ENCODE results near the gene TSPAN11.
"Not testable (repeated sequence)": the region's sequence is repeated elsewhere in the genome, so short reads cannot be mapped to it uniquely, and the experiment has no call there.

Gene TSPAN11

DNA sequence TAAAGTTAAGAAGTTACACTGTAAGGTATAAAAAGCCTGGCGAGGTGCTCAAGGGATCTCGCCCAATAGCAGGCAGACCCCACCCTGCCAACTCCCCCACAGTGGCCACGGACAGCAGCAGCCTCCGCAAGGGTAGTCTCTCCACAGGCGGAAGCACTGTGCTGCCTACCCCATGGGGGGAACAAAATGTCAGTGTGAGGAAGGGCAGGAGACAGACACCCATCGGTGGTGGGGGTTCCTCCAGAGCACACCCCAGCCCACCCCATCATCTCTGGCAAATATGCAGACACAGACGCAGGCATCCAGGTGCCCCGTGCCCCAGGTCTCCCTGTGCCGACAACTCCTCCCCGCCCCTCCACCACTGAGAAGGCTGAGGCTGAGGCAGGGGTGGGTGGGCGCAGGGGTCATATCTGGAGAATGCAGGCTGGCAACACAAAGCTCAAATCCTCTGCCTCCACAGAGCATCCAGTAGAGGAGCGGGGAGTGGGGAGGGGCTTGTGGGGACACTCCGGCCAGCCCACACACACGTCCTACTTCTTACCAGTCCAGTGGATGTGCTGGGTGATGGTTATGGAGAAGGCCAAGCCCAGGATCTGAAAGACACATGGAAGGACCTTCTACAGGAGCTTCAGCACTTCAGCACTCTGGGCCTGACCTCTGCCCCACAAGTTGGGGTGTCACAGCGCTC, 78.9 kb downstream of the TSPAN11 start:
- no peak for DNase-seq

DNA sequence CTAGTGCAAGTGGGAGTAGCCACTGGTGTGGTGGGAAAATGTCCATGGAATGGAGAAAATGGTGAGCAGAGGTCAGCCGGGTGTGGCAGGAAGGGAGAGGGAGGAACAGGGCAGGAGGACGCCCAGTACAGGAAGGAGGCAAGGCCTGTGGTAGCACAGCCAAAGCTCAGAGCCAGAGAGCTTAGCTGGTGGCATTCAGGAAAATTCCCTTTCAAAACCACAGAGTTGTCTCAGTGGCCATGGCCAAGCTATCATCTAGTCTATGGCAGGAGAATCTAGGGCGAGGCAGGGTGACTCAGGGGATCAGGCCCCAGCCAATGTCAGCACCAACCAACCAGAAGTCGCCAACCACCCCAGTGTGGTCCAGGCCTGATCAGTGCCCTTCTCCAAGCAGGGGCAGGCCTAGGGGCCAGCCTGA, 79.4 kb downstream of the TSPAN11 start:
- no peak for DNase-seq

DNA sequence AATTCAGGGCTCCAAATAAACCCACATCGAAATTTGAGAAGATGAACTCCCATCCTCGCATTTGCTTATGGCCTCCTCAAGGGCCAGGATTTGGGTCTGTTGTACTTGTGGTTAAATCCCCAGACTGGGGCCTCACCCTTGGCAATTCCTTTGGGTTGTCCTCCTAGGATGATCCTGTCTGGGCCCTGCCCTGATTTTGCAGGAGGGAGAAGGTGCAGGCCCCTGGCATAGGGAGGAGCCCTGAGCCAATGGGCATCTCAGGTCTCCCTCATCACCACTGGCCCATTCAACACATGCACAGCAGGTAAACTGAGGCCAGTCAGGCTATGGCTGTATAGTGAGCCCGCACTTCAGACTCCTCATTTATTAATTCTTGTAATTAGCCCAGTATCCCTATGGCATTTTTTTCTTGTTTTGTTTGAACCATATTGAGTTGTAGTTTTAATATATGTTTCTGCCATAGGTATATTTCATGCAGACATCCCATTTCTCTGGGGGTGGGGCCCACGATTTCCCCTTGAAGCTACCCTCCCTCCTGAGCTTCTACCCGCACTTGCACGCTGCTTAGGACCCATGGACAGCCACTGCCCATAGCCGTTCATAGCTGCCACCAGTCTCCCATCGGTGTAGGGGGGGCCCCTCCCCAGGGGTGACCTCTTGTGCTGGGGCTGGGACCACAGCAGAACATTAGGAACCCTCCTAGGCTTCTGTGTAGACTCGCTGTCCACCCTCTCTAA, 80.0 kb downstream of the TSPAN11 start:
- DNase-seq, result no peak

DNA sequence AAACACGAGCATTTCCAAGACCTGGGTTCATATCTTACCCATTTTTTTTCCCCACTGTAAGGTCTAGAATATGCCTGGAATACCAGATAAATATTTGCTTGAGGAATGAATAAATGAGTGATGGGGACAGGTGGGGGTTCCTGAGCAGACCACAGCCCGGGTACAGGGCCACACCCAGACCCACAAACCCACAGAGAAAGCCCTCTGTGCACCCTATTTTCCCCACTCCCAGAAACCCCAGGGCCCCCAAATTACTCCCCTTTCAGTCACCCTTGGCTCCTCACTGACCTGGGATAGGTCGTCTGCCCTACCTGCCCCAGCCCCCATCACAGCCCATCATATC, 80.6 kb downstream of the TSPAN11 start:
- no peak for DNase-seq

DNA sequence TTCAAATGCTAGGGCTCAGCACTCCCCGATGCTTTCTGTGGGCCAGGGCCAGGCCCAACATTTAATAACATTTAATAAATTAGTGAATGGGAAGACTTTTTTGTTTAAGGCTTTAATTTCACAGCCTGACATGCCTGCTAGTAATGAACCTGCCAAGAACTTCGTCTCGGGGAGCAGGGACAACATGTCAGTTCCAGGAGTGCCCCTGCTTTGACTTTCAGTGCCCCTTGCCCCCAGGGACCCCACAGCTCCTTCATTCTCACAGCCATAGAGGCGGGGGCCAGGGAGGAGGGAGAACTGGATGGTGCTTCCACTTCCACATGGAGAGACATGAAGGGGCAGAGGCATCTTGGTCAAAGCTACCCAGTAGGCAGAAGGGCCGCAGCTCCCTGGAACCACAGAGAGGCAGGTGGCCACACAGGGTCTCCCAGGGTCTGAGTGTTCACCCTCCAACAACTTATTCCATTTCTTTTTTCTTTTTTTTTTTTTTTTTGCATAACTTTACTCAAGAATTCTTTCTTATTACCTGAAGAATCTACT, 81.2 kb downstream of the TSPAN11 start:
- no peak for DNase-seq

DNA sequence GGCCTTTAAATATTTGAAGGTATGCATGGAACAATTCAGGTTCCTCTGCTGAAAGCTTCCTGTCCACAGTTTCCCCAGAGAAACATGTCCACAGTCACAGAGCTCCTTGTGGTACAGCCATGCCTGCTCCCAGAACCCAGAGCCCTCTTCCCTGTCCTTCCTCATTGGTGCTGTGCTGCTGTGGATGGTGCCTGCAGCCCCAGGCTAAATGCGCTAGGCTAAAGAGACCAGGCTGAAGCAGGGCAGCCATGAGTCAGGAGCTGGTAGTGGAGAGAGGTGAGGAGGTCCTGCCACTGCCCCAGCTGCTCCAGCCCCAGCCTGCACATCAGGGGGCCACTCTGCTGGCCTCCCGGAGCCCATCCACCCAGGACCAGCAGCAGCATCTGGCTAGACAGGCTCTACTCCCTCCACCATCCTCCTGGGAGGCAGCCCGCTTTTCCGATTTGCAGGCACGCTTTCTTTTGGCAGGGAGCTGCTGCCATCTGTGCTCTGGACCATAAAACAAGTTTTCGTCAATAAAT, 81.8 kb downstream of the TSPAN11 start:
- no peak for DNase-seq

DNA sequence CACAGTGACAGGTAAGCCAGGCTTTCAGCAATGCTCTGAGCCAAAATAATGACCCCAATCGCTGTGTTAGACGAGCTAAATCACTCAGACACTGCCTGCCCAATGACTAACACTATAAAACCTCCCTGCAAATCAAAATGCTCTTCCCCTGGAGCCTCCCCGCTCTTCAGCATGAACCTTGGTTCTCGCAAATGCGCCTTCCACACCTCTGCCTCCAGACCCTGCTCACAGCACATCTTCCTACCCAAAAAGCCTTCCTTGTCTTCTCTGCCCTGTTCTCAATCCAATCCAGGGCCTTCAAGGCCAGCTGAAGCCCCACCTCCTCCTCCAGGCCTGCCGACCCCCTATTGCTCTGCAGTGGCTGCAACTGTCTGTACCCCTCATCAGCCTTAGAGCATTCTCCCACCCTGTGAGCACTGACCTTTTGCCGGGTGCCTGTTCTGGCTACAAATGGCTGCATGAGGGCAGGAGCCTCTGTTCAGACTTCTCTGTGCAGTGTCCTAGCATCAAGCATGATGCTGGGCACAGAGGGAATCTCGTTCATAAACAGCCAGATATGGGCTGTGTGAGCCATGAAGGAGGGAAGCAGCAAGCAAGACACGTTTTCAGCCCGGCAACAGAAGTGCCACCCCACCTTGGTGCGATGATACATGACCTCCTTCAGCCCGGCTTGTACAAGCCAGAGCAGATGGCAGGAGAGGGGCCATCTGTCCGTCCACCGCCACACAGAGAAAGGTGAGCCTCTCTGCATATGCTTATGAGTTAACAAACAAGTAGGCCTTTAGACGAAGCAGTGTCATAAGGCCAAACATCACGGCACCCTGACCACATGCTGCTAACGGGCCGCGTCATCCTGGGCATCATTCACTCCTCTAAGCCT, 82.7 kb downstream of the TSPAN11 start:
- DNase-seq, result no peak

DNA sequence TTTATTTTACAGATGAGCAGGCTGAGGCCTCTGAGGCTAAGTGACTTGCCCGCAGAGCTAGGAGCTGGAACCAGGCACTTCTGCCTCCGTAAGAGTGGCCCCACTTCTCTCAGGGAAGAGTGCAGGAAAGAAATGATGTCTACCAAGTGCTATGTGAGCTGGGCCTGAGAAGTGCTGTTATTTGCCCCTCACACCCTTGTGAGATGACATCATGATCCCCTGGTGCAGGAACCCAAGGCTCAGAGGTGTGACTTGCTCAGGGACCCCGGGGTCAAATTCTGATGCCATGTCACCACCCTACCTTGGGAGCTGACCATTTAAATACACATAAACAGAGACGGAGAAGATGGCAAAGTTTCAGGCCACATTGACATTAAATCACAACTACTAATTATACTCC, 83.4 kb downstream of the TSPAN11 start:
- DNase-seq, result no peak

DNA sequence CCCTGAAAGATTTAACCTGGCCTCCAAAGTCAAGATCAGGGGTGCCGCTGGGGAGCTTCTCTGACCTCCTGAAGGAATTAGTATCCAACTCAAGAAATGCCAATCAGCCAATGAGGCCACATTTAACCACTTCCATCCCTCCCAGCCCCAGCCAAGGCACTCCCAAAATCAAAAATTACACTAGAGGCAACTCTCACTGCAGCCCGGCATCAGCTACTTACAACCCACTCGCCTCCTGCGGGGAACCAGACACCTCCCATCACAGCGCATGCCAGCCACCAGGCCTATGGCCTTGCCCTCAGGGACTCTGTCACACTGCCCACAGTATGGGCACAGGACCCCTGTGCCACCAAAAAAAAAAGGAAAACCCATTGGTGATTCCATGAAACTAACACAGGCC, 84.8 kb downstream of the TSPAN11 start:
- no peak for DNase-seq

DNA sequence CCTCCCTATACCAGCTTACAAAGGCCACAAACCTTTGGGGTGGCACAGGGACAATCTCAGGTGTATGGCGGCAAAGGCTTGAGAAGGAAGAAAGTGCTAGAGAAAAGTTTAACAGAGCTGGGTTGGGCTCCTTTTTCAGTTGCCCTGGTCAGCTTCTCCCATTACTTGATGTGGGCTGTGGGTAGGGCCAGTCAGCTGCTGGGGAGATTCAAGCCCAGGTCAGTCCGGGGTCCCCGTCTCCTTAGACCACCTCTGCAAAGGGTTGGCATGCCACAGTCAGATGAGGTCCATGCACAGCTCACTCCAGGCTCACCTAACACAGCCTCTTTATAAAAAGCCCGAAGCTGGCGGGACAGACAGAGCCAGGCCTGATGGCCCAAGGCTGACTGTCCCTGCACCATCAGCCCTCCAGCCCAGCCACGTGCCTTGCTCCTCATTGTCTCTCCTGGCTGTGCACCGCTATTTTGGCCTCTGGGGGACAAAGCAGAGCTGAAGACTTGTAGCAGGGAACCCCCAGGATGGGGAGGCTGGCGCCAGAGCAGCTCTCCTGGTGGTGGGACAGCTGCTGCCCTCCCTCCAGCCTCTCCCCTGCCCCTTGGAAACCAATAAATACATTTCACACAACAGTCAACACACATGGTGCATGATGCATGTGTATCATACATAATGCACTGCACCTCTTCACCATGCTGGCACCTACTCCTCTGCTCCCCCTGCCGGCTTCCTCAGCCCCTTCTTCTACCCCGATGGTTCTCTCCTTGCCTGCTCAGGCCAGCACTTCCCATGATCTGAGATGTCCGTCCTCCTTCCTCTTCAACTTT, 85.4 kb downstream of the TSPAN11 start:
- DNase-seq, result no peak

DNA sequence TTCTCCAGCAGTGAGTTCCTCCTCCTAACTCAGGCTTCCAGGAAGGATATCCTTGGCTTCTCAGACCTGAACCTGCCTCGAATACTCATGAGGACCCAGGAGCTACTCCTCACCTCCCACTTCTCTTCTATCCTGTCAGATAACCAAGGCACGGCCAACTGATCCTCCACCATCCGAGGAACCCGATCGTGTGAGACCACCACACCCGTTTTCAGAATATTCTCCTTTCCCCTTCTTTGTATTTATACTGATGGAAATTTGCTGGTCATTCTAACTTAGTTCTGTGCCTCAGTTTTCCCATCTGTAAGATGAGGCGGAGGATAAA, 86.0 kb downstream of the TSPAN11 start:
- DNase-seq, result not testable (repeated sequence)

DNA sequence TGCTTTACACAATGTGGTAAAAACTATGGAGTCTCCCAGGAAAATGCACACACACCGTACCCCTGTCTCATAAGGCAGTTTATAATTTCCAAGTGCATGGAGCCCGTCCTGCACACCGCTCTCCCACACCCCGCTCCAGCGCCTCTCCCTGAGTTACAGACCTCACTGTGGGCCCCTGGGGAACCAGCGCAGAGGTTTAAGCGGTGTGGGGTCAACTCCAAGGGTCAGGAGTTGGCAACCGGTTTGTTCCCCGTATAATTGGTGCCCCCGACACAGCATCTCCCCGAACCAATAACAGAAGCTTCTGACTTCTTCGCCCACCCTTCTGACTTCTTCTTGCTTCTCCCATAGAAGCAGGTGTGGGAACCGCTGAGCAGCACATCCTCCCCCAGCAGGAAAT, 88.7 kb downstream of the TSPAN11 start:
- no peak for DNase-seq

DNA sequence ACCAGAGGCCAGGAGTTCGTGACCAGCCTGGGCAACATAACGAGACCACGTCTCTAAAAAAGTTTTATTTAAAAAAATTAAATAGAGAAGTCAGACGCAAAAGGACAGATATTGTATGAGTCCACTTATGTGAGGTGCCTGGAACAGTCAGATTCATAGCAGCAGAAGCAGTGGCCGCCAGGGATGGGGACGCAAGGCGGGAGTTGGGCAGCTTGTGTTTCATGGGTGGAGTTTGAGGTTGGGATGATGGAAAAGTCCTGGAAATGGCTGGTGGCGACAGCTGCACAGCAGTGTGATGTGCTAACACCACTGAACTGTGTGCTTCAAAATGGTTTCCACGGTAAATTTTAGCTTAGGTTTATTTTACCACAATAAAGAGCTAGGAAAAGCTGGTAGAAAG, 89.5 kb downstream of the TSPAN11 start:
- DNase-seq, result no peak

DNA sequence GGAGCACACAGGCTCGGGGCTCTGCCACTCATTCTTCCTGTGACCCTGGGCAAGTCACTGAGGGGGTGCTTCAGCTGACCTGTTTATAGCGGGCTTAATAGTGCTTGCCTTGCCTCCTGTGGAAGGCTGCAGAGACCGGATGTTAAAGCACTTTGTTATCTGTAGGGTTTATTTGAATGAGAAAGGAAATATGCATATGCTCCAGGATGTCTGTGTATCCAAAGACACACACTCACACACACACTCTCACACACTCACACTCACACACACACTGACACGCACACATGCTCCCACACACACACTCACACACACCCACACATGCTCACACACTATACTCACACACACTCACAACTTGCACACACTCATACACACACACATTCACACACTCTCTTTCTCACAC, 91.0 kb downstream of the TSPAN11 start:
- no peak for DNase-seq

DNA sequence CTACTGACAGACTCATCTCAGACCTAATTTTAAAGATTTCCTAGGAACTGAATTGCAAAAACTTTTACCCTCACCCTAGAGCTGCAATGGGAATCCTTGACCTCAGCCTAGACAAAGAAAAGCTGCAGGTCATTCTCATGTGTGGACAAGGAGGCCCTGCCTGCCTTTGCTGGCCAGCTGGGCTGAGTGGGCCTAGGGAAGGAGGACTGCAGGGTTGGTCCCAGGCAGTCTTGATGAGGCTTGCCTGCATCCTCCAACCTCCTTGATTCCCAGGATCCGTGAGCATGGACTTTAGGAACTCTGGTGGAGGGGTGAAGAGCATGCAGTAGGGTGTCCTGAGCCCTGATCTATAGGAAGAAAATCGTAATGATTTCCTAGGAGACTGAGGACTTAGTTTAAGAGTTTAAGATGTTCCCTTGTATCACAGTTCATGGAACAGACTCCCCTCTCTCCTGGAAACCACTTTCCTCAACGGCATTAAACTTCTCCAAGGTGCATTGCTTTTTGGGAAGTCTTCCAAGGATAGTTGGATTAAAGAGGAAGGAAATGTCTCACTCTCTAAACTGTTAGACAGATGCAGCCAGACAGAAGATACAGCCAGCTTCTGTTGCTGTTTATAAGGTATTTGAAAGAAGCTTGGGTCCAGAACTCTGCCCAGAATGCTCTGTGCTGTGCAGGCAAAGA, 91.7 kb downstream of the TSPAN11 start:
- no peak for DNase-seq

DNA sequence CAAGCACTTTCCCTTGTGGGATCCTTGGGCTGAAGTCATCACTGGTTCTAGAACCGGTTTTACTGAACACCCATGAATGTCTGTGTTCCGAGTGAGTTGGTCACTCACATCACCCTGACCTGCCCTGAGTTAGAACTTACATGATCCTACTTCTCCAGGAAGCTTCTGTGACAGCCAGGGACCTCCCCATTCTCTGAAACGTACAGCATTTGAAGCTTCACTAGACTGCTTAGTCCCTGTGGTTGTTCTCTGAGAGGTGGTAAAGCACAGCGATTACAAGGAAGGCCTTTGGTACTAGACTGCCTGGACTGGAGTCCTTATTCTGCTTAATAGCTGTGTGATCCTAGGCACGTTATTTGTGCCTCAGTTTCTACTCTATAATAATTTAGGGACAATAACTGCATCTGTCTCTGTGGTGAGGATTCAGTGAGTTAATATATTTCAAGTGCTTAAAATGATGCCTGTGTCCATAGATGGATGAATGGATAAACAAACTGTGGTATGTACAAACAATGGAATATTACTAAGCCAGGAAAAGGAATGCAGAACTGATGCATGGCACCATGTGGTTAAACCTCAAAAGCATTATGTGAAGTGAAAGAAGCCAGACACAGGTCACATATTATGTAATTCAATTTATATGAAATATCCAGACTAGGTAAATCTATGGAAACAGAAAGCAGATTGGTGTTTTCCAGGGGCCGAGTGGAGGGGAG, 92.4 kb downstream of the TSPAN11 start:
- no peak for DNase-seq

DNA sequence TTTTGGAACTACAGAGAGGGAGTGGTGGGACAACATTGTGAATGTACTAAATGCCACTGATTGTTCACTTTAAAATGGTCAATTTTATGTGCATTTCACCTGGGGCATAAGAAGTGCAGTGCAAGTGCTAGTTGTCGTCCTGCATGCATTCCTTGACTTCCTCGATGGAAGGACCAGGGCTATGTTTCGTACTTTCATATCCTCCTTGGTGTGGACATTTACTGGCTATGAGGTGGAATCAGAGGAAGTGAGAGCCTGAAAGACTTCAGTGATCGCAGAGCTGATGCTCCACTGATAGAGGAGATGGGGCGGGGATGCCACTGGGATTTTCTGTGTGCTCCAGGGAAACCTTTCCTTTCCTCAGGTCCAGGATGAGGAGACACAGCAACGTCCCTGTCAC, 93.0 kb downstream of the TSPAN11 start:
- no peak for DNase-seq

DNA sequence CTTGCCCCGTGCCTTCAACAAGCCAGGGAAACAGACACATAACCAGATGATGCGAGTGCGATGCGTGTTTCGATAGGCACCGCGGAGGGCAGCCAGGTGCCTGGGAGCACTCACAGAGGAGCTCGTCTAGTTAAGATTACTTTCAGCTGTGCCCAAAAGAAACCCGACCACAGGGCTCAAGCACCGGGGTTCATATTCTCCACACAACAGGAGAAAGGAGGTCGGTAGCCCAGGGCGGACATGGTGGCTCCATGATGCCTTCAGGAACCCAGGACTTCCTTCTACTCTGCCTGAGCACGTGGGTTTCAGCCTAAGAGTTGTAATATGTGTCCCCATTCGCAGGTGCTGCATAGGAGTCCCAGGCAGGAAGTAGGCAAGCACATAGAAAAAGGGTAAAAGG, 93.4 kb downstream of the TSPAN11 start:
- DNase-seq, result no peak

DNA sequence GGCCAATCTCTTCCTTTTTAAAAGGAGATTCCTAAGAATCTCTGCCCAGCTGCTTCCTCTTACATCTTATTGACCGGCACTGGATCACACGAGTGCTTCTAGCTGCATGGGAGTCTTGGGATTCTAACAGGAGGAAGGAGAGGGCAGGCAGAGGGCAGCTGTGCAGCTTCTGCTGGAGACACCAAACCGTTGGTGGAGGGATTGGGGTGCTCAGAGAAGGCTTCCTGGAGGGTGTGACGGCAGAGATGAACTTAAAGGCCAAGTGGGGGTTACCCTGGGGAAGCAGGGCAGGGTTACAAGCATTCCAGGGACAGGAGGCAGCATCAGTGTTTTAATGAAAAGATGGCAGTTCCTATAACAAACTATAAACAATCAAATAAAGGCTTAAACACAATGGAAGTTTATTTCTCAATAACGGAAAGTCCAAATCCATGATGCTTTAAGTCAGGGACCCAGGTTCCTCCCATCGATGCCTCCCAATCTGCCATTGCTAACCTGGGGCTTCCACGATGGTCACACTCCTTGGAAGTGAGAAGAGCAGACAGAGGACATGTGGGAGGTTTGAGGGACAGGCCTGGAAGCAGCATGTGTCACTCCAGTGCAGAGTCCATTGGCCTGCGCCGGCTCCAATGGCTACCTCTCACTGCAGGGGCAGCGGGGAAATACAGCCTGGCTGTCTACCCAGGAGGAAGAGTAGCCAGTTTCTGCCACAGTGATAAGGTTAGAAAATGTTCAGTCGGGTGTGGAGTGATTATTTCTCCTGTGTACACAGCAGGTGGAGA, 94.0 kb downstream of the TSPAN11 start:
- DNase-seq, result no peak

DNA sequence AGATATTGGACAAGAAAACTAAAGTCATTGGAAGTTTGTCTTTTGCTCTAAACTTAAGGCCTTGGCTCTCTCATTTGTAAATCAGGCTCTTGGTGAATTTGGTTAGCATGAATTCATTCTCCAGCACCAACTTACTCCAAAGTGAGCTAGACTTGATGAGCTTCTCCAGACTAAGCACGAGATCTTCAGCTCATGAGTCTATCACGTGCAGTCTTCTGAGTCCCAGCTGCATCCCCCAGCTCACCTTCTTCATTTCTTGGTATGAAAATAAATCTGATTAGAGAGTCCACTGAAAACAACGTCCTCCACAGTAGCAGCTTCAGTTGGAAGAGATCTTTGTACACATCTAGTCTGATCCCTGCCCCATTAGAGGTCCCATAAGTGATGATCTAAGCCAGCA, 94.6 kb downstream of the TSPAN11 start:
- no peak for DNase-seq
